ENCODE measurements around the gene FNBP1L. TPM values are rescaled to one million over a fixed set of nuclear protein-coding genes. Genes with fewer than 3 reads are reported as not detected.

FNBP1L gene
- total and polyA plus RNA-seq, 2 of the 8 experiments (the other 6 are each of a cell fraction or from before 2014, with no cell fraction given) = 48.9 to 95.9 TPM

DNA sequence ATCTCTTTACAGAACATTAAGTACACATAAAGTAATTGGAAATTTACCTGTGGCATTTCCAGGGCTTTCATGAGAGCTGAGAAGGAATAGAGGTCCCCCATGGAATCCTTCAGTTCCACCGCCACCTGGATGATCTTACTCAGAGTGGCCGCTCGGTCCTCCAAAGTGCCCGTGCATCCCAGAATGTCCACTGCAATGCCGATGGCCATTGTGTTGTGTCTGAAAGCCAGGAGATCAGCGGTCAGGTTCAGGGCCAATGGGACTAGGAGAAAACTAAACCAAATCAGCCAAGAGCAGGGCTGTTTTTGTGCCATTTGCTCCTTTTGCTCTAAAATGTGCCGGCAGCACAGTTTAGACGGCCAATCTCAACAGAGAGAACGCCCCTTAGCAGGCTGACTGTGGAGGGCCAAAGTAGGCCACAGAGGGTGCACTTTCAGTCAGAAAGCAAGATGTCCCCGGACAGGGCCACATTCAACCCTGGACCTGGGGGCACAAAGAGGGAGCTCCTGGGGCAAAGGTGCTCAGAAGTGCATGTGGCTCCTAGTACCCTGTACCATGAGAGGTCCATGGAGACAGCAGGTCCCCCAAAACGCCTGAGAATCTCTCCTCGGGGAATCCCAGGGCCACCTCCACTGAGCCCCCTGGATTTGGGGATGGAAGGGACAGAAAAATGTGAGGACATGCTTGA, 123.8 kb downstream of the FNBP1L start:
- CTCF ChIA-PET (ENCODE audit: partially characterized antibody) = interaction anchor here (0.8 to 1.6 kb wide), 2 partner anchors 47 to 267 kb away, joined by 3 to 6 read pairs; no protein-coding TSS in a partner anchor
- Histone ChIP-seq H3K9me3 (ENCODE audit: insufficient read depth in 2 of 2, low read depth in 1 of 2, low read length in 1 of 2) (no peaks in the 10 kb centered on the region), H3K79me1 (ENCODE audit: low read depth, low read length) (no peaks in the 10 kb centered on the region), H2AK5ac (ENCODE audit: low read depth, low read length) (no peak overlapping the region), H4K91ac (replicated peaks; ENCODE audit: insufficient read length, low read length) (no peak overlapping the region), H3K14ac (ENCODE audit: insufficient read length) (no peak overlapping the region), H3K27me3 (replicated peaks in 1 of 4; ENCODE audit: control insufficient read depth in 3 of 4, extremely low read depth in 1 of 4, insufficient read depth in 3 of 4, low read length in 3 of 4) (no peaks in the 10 kb centered on the region; a peak in 1 of 7 replicates), H2AFZ (ENCODE audit: low read length) (no peak overlapping the region), H2BK12ac (ENCODE audit: low read depth, low read length) (no peak overlapping the region), H3K4me1 (replicated peaks in 1 of 4; ENCODE audit: control insufficient read depth in 3 of 4, insufficient read depth in 4 of 4, low read length in 3 of 4) (no peaks in the 10 kb centered on the region), H3K56ac (replicated peaks; ENCODE audit: insufficient read length, low read depth, low read length) (no peak overlapping the region), H3K4ac (replicated peaks; ENCODE audit: insufficient read length, low read depth, low read length) (no peak overlapping the region), H2BK20ac (ENCODE audit: low read length) (no peak overlapping the region), H3K4me2 (ENCODE audit: insufficient read depth in 1 of 2, low read depth in 2 of 2, low read length in 2 of 2) (no peak overlapping the region), H4K20me1 (replicated peaks in 1 of 2; ENCODE audit: control insufficient read depth in 1 of 2, insufficient read depth in 2 of 2, low read length in 2 of 2) (peaks cover 2% of the 10 kb centered on the region in 2 experiments), H2BK15ac (ENCODE audit: low read length) (no peak overlapping the region), H3K18ac (ENCODE audit: extremely low read depth, low read length) (no peak overlapping the region), H3K4me3 (ENCODE audit: extremely low read depth in 1 of 4, insufficient read depth in 2 of 4, low read depth in 3 of 4, low read length in 4 of 4) (no peak overlapping the region), H4K8ac (ENCODE audit: extremely low read depth, insufficient read depth, low read length) (no peak overlapping the region), H3K23ac (ENCODE audit: insufficient read length) (no peak overlapping the region), H2BK5ac (ENCODE audit: low read depth, low read length) (no peak overlapping the region), H3K23me2 (ENCODE audit: low read depth, low read length) (no peaks in the 10 kb centered on the region), H3K9ac (replicated peaks in 1 of 4; ENCODE audit: extremely low read depth in 1 of 4, low read depth in 3 of 4, low read length in 3 of 4) (no peak overlapping the region), H3K79me2 (ENCODE audit: control insufficient read depth in 1 of 2, insufficient read depth in 2 of 2, low read length in 2 of 2) (no peaks in the 10 kb centered on the region), H2BK120ac (replicated peaks; ENCODE audit: low read depth, low read length) (no peak overlapping the region), H3K36me3 (ENCODE audit: control insufficient read depth in 2 of 4, insufficient read depth in 4 of 4, low read length in 3 of 4) (peaks cover 0 to 9% (median 3%) of the 10 kb centered on the region in 4 experiments; a peak in 4 of 8 replicates), H3K27ac (ENCODE audit: low read depth, low read length) (no peak overlapping the region), H4K5ac (ENCODE audit: insufficient read length, low read depth, low read length) (no peak overlapping the region)
- peak in 1 of 2 experiments; percentile 47 for DNase-seq (ENCODE audit: low read depth in 1 of 2, low spot score in 2 of 2)
- WGBS, 2 experiments (ENCODE audit: extremely low coverage in 1 of 2, insufficient coverage in 1 of 2, insufficient read length in 1 of 2, insufficient replicate concordance in 2 of 2, low coverage in 1 of 2, low lambda C conversion rate in 2 of 2, missing lambda C conversion rate in 1 of 2) = 89% methylated on average over 11 of the region's 12 CpGs; no CpG with 5 or more reads in 1 of the 2 experiments
- no peak for FAIRE-seq
- POLR2A ChIA-PET (ENCODE audit: partially characterized antibody) = interaction anchor here (0.6 to 1.1 kb wide), 4 partner anchors 10 to 230 kb away, joined by 3 read pairs; no protein-coding TSS in a partner anchor
- TF ChIP-seq POLR2AphosphoS5 (IDR thresholded peaks at IDR 0.05; ENCODE audit: low read depth, low read length) = no peak; the same call in 1 of the 2 replicates
- no peak for TF ChIP-seq MAFK (IDR thresholded peaks at IDR 0.05; ENCODE audit: low read depth, low read length)
- TF ChIP-seq EZH2 (IDR thresholded peaks at IDR 0.05; ENCODE audit: low read depth, low read length, severe bottlenecking) = no peak
- TF ChIP-seq CREB1 (IDR thresholded peaks at IDR 0.05) = no peak
- no peak for TF ChIP-seq JUN (IDR thresholded peaks at IDR 0.05; ENCODE audit: low read depth, low read length)

Data from H1 (cell line).